Measurements from ENCODE around the gene SLC16A5.
A peak's percentile ranks its signal among the peaks of the same experiment; 100 is the strongest.

The SLC16A5 gene

DNA sequence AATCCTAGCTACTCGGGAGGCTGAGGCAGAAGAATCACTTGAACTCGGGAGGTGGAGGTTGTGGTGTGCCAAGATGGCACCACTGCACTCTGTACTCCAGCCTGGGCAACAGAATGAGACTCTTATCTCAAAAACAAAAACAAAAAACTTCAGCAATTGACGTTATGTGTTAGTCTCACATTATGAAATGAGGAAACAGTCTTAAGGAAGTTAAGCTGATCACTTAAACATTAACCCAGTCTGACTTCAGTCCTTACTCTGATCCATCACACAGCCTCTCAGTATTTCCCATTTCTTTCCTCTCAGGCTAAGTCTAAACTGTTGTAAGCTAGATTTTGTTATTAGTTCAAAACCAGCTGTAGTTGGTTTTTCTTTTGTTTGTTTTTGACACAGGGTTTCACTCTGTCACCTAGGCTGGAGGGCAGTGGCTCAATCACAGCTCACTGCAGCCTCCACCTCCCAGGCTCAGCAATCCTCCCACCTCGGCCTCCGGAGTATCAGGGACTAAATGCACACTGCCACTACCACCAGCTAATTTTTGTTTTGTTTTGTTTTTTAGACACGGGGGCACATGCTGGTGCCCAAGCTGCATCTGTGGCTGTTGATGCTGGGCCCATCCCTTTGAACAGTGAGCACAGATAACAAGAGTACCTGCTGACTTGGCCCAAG, 60.3 kb downstream of the SLC16A5 start:
- Histone ChIP-seq H3K4me1 (ENCODE audit: control insufficient read depth, insufficient read depth, low read length, poor library complexity, severe bottlenecking) (peaks cover 7% of the 10 kb centered on the region), H3K36me3 (ENCODE audit: control insufficient read depth, insufficient read depth, low read length) (peaks cover 35% of the 10 kb centered on the region), H3K27me3 (replicated peaks; ENCODE audit: control insufficient read depth, insufficient read depth, low read length, poor library complexity, severe bottlenecking) (no peaks in the 10 kb centered on the region), H3K27ac (ENCODE audit: insufficient read depth, low read length, poor library complexity, severe bottlenecking) (no peak overlapping the region), H3K9me3 (ENCODE audit: control insufficient read depth, low read length) (no peaks in the 10 kb centered on the region), H3K4me3 (ENCODE audit: insufficient read depth, low read depth, low read length, poor library complexity, severe bottlenecking) (no peak overlapping the region)
- DNase-seq, result no peak

DNA sequence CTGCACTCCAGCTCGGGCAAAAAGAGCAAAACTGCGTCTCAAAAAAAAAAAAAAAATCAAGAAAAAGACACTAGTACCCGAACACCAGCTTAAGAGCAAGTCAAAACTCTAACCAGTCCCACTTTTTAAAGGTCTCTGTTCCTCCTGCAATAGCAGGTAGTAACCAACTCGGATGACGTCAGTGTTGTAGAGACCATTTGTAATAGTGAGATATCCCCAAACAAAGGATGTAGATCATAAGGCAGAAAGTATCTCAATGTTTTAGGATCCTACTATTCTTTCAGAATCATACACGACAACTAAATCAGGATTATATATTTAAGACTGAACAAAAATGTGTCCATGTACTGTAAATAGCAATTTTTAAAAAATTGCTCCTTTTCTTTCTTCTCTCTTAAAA, 64.2 kb downstream of the SLC16A5 start:
- H3K4me3 ChIP-seq (ENCODE audit: insufficient read depth, low read depth, low read length, poor library complexity, severe bottlenecking), result no peak overlapping the region
- no peaks in the 10 kb centered on the region for H3K27me3 ChIP-seq (replicated peaks; ENCODE audit: control insufficient read depth, insufficient read depth, low read length, poor library complexity, severe bottlenecking)
- no peak for DNase-seq
- no peaks in the 10 kb centered on the region for H3K9me3 ChIP-seq (ENCODE audit: control insufficient read depth, low read length)
- no peak overlapping the region for H3K27ac ChIP-seq (ENCODE audit: insufficient read depth, low read length, poor library complexity, severe bottlenecking)
- H3K4me1 ChIP-seq (ENCODE audit: control insufficient read depth, insufficient read depth, low read length, poor library complexity, severe bottlenecking), result peaks cover 7% of the 10 kb centered on the region
- peaks cover 13% of the 10 kb centered on the region for H3K36me3 ChIP-seq (ENCODE audit: control insufficient read depth, insufficient read depth, low read length)

GRCh38 chr17:75152523-75152921, 64.8 kb downstream of the SLC16A5 start:
- H3K4me3 ChIP-seq (ENCODE audit: insufficient read depth, low read depth, low read length, poor library complexity, severe bottlenecking), result peak overlapping the region; percentile 84
- H3K27me3 ChIP-seq (replicated peaks; ENCODE audit: control insufficient read depth, insufficient read depth, low read length, poor library complexity, severe bottlenecking), result no peaks in the 10 kb centered on the region
- H3K4me1 ChIP-seq (ENCODE audit: control insufficient read depth, insufficient read depth, low read length, poor library complexity, severe bottlenecking), result peaks cover 7% of the 10 kb centered on the region
- no peaks in the 10 kb centered on the region for H3K9me3 ChIP-seq (ENCODE audit: control insufficient read depth, low read length)
- no peak for DNase-seq
- no peak overlapping the region for H3K27ac ChIP-seq (ENCODE audit: insufficient read depth, low read length, poor library complexity, severe bottlenecking)
- peaks cover 7% of the 10 kb centered on the region for H3K36me3 ChIP-seq (ENCODE audit: control insufficient read depth, insufficient read depth, low read length)

- no peak for DNase-seq
- Histone ChIP-seq H3K4me3 (ENCODE audit: insufficient read depth, low read depth, low read length, poor library complexity, severe bottlenecking) (peak overlapping the region; percentile 84), H3K9me3 (ENCODE audit: control insufficient read depth, low read length) (no peaks in the 10 kb centered on the region), H3K36me3 (ENCODE audit: control insufficient read depth, insufficient read depth, low read length) (peaks cover 1% of the 10 kb centered on the region), H3K27me3 (replicated peaks; ENCODE audit: control insufficient read depth, insufficient read depth, low read length, poor library complexity, severe bottlenecking) (no peaks in the 10 kb centered on the region), H3K27ac (ENCODE audit: insufficient read depth, low read length, poor library complexity, severe bottlenecking) (peak overlapping the region; percentile 74), H3K4me1 (ENCODE audit: control insufficient read depth, insufficient read depth, low read length, poor library complexity, severe bottlenecking) (peaks cover 7% of the 10 kb centered on the region)
These were observed 65.4 kb downstream of the SLC16A5 start for GRCh38 chr17:75152922-75153779.

DNA sequence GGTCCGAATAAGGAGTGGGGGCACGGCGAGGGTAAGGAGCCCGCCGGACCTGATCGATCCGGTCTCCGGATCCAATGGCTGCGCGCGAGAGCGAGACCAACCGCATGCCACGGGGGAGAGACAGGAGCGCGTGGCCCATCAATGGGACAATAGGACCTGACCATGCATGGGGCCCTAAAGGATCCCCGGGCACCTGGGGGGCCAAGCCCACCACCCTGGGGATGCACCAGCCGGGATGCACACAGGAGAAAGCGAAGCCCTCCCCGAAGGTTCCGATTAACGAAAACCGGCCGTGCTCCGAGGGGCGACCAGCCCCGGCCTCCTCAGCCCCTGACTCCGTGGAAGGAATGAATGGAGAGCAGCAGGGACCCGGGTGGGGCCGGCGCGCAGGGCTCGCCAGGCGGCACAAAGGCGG, 66.0 kb downstream of the SLC16A5 start:
- Histone ChIP-seq H3K27ac (ENCODE audit: insufficient read depth, low read length, poor library complexity, severe bottlenecking) (peak overlapping the region; percentile 74), H3K36me3 (ENCODE audit: control insufficient read depth, insufficient read depth, low read length) (no peaks in the 10 kb centered on the region), H3K4me3 (ENCODE audit: insufficient read depth, low read depth, low read length, poor library complexity, severe bottlenecking) (peak overlapping the region; percentile 84), H3K4me1 (ENCODE audit: control insufficient read depth, insufficient read depth, low read length, poor library complexity, severe bottlenecking) (peaks cover 7% of the 10 kb centered on the region), H3K27me3 (replicated peaks; ENCODE audit: control insufficient read depth, insufficient read depth, low read length, poor library complexity, severe bottlenecking) (no peaks in the 10 kb centered on the region), H3K9me3 (ENCODE audit: control insufficient read depth, low read length) (no peaks in the 10 kb centered on the region)
- no peak for DNase-seq

- peaks cover 7% of the 10 kb centered on the region for H3K4me1 ChIP-seq (ENCODE audit: control insufficient read depth, insufficient read depth, low read length, poor library complexity, severe bottlenecking)
- no peaks in the 10 kb centered on the region for H3K9me3 ChIP-seq (ENCODE audit: control insufficient read depth, low read length)
- no peaks in the 10 kb centered on the region for H3K36me3 ChIP-seq (ENCODE audit: control insufficient read depth, insufficient read depth, low read length)
- no peaks in the 10 kb centered on the region for H3K27me3 ChIP-seq (replicated peaks; ENCODE audit: control insufficient read depth, insufficient read depth, low read length, poor library complexity, severe bottlenecking)
- peak within 1 kb of the TSS; percentile 84 for H3K4me3 ChIP-seq (ENCODE audit: insufficient read depth, low read depth, low read length, poor library complexity, severe bottlenecking)
- H3K27ac ChIP-seq (ENCODE audit: insufficient read depth, low read length, poor library complexity, severe bottlenecking), result peak within 1 kb of the TSS; percentile 74
- peak; percentile 96 to 98 (median 97) for DNase-seq
These were observed 66.7 kb downstream of the SLC16A5 start, which contains the start of gene JPT1 for GRCh38 chr17:75154195-75155106. Gene JPT1, minus strand, starts transcription at chr17:75154512. Its CDS starts 115 bp downstream, at chr17:75154397.

- DNase-seq, result no peak
- no peaks in the 10 kb centered on the region for H3K27me3 ChIP-seq (replicated peaks; ENCODE audit: control insufficient read depth, insufficient read depth, low read length, poor library complexity, severe bottlenecking)
- H3K4me1 ChIP-seq (ENCODE audit: control insufficient read depth, insufficient read depth, low read length, poor library complexity, severe bottlenecking), result peaks cover 7% of the 10 kb centered on the region
- H3K9me3 ChIP-seq (ENCODE audit: control insufficient read depth, low read length), result no peaks in the 10 kb centered on the region
- H3K4me3 ChIP-seq (ENCODE audit: insufficient read depth, low read depth, low read length, poor library complexity, severe bottlenecking), result no peak overlapping the region
- H3K27ac ChIP-seq (ENCODE audit: insufficient read depth, low read length, poor library complexity, severe bottlenecking), result peak overlapping the region; percentile 74
- H3K36me3 ChIP-seq (ENCODE audit: control insufficient read depth, insufficient read depth, low read length), result no peaks in the 10 kb centered on the region
These were observed 67.4 kb downstream of the SLC16A5 start for GRCh38 chr17:75155191-75155601.

All from effector memory CD4-positive, alpha-beta T cell (primary cell).